ENCODE data around the gene MED13L.
A peak's percentile ranks its signal among the peaks of the same experiment; 100 is the strongest.

The MED13L gene

GRCh38 chr12:116277467-116278278, at the start of gene MED13L:
Gene MED13L (minus strand): TSS chr12:116277693. CDS start chr12:116277131, 562 bp downstream.
- ATAC-seq (replicated peaks), result peak; percentile 83 to 86
- Mint-ChIP-seq H3K27ac (peak within 1 kb of the TSS; percentile 96), H3K4me1 (peaks cover 27 to 57% of the 10 kb centered on the region in 2 donors), H3K27me3 (no peaks in the 10 kb centered on the region), H3K9me3 (no peaks in the 10 kb centered on the region), H3K4me3 (peak within 1 kb of the TSS; percentile 86 to 94), H3K36me3 (peaks cover 2 to 5% of the 10 kb centered on the region in 2 donors)
- DNase-seq, result peak; percentile 88

- no peaks in the 10 kb centered on the region for H3K27me3 Mint-ChIP-seq
- peaks cover 21 to 36% of the 10 kb centered on the region in 2 donors for H3K4me1 Mint-ChIP-seq
- H3K4me3 Mint-ChIP-seq, result peak overlapping the region in 1 of 2 donors; percentile 58
- DNase-seq (no peak), ATAC-seq (replicated peaks) (peak; percentile 62 to 73)
- H3K36me3 Mint-ChIP-seq, result no peaks in the 10 kb centered on the region
- peak overlapping the region; percentile 89 for H3K27ac Mint-ChIP-seq
- no peaks in the 10 kb centered on the region for H3K9me3 Mint-ChIP-seq
Observed at GRCh38 chr12:116325336-116325664, 47.8 kb upstream of the MED13L start.

- peak overlapping the region; percentile 89 for H3K27ac Mint-ChIP-seq
- peak in 1 of 2 donors; percentile 2 for ATAC-seq (replicated peaks)
Observed at GRCh38 chr12:116324654-116325335, 47.3 kb upstream of the MED13L start.

GRCh38 chr12:116323406-116324386, 46.2 kb upstream of the MED13L start:
- H3K27ac Mint-ChIP-seq, result peak overlapping the region; percentile 89
- H3K36me3 Mint-ChIP-seq, result no peaks in the 10 kb centered on the region
- H3K9me3 Mint-ChIP-seq, result no peaks in the 10 kb centered on the region
- ATAC-seq (replicated peaks) (peak; percentile 82 to 84), DNase-seq (peak; percentile 43)
- peaks cover 34 to 52% of the 10 kb centered on the region in 2 donors for H3K4me1 Mint-ChIP-seq
- H3K27me3 Mint-ChIP-seq, result no peaks in the 10 kb centered on the region
- H3K4me3 Mint-ChIP-seq, result peak overlapping the region; percentile 52 to 69

More at GRCh38 chr12:116324654-116325335, 47.3 kb upstream of the MED13L start:
- no peaks in the 10 kb centered on the region for H3K27me3 Mint-ChIP-seq
- peak overlapping the region; percentile 19 to 58 for H3K4me3 Mint-ChIP-seq
- DNase-seq, result no peak
- peaks cover 25 to 41% of the 10 kb centered on the region in 2 donors for H3K4me1 Mint-ChIP-seq
- H3K36me3 Mint-ChIP-seq, result no peaks in the 10 kb centered on the region
- H3K9me3 Mint-ChIP-seq, result no peaks in the 10 kb centered on the region

- Mint-ChIP-seq H3K4me3 (no peak overlapping the region), H3K36me3 (no peaks in the 10 kb centered on the region), H3K4me1 (peaks cover 34 to 53% of the 10 kb centered on the region in 2 donors), H3K9me3 (no peaks in the 10 kb centered on the region), H3K27me3 (no peaks in the 10 kb centered on the region), H3K27ac (no peak overlapping the region)
- ATAC-seq (replicated peaks), result no peak
- DNase-seq, result no peak
Observed at GRCh38 chr12:116321913-116322312, 44.4 kb upstream of the MED13L start.

DNA sequence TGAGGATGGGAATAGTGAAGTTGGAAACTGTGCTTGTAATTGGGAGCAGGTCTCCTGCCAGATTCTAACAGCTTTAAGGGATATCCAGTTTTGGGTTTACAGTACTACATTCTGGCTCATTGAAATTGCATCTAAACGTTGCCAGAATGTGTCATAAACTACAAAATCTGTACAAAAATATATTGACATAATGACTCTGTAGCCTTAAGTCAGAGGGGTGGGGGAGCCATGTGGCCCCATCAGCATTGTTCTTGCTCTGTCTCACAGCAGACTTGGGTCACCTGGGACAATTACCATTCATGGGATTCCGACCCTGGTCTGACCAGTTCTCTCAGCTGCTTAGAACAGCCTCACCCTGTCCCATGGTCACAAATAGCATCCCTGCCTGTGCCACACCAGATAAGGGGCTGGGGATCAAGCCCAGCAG, 43.3 kb upstream of the MED13L start:
- peaks cover 0 to 8% of the 10 kb centered on the region in 2 donors for H3K27me3 Mint-ChIP-seq
- no peak for DNase-seq
- peaks cover 34 to 53% of the 10 kb centered on the region in 2 donors for H3K4me1 Mint-ChIP-seq
- H3K4me3 Mint-ChIP-seq, result no peak overlapping the region
- no peak for ATAC-seq (replicated peaks)
- no peaks in the 10 kb centered on the region for H3K36me3 Mint-ChIP-seq
- no peak overlapping the region for H3K27ac Mint-ChIP-seq
- H3K9me3 Mint-ChIP-seq, result no peaks in the 10 kb centered on the region

GRCh38 chr12:116319898-116320621, 42.6 kb upstream of the MED13L start:
- H3K4me1 Mint-ChIP-seq, result peaks cover 31 to 52% of the 10 kb centered on the region in 2 donors
- no peaks in the 10 kb centered on the region for H3K36me3 Mint-ChIP-seq
- DNase-seq (peak; percentile 40), ATAC-seq (replicated peaks) (peak; percentile 69 to 70)
- H3K9me3 Mint-ChIP-seq, result peaks cover 0 to 2% of the 10 kb centered on the region in 2 donors
- H3K4me3 Mint-ChIP-seq, result peak overlapping the region; percentile 61 to 75
- peaks cover 0 to 8% of the 10 kb centered on the region in 2 donors for H3K27me3 Mint-ChIP-seq
- H3K27ac Mint-ChIP-seq, result peak overlapping the region; percentile 94

GRCh38 chr12:116319233-116319897, 41.9 kb upstream of the MED13L start:
- no peak for DNase-seq
- ATAC-seq (replicated peaks), result peak; percentile 1 to 2
- Mint-ChIP-seq H3K36me3 (no peaks in the 10 kb centered on the region), H3K27me3 (peaks cover 0 to 11% of the 10 kb centered on the region in 2 donors), H3K4me3 (peak overlapping the region; percentile 61 to 75), H3K9me3 (peaks cover 0 to 2% of the 10 kb centered on the region in 2 donors), H3K4me1 (peaks cover 29 to 50% of the 10 kb centered on the region in 2 donors), H3K27ac (peak overlapping the region; percentile 94)

- peaks cover 25 to 50% of the 10 kb centered on the region in 2 donors for H3K4me1 Mint-ChIP-seq
- DNase-seq, result no peak
- ATAC-seq (replicated peaks), result no peak
- peak overlapping the region; percentile 81 for H3K27ac Mint-ChIP-seq
- peaks cover 0 to 13% of the 10 kb centered on the region in 2 donors for H3K27me3 Mint-ChIP-seq
- H3K4me3 Mint-ChIP-seq, result peak overlapping the region in 1 of 2 donors; percentile 41
- H3K9me3 Mint-ChIP-seq, result peaks cover 0 to 2% of the 10 kb centered on the region in 2 donors
- no peaks in the 10 kb centered on the region for H3K36me3 Mint-ChIP-seq
Observed at GRCh38 chr12:116318576-116319232, 41.2 kb upstream of the MED13L start.

DNA sequence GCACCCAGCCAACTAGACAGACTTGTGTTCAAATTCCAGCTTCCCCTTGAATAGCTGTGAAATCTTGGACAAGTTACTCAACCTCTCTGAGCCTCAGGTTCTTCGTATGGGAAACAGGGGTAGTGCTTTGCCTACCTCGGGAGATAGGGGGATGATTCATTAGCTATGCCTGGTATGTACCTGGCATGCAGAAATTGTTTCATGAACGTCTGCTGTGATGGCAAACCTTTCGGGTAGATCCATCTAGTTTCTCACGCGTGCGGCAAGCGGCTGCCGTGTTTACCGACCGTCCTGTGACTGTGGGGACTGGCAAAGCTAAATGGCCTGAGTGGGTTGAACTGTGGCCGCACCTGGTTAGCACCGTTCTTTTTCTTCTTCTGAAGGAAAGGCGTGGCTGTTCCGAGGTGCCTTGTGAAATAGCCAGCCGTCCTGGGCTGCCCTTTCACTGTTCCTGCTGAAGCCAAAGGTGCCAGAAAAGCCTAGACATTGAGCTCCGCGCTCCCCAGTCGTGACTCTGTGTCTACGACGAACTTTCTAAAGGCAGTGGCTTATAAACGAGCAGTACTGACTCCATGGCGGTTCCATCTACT, 40.6 kb upstream of the MED13L start:
- no peak overlapping the region for H3K4me3 Mint-ChIP-seq
- ATAC-seq (replicated peaks) (no peak), DNase-seq (no peak)
- peaks cover 22 to 45% of the 10 kb centered on the region in 2 donors for H3K4me1 Mint-ChIP-seq
- no peaks in the 10 kb centered on the region for H3K36me3 Mint-ChIP-seq
- H3K9me3 Mint-ChIP-seq, result peaks cover 0 to 2% of the 10 kb centered on the region in 2 donors
- H3K27ac Mint-ChIP-seq, result peak overlapping the region; percentile 81
- peaks cover 0 to 13% of the 10 kb centered on the region in 2 donors for H3K27me3 Mint-ChIP-seq

GRCh38 chr12:116317139-116317538, 39.6 kb upstream of the MED13L start:
- Mint-ChIP-seq H3K9me3 (peaks cover 0 to 2% of the 10 kb centered on the region in 2 donors), H3K36me3 (no peaks in the 10 kb centered on the region), H3K27ac (no peak overlapping the region), H3K4me3 (no peak overlapping the region), H3K27me3 (peaks cover 0 to 13% of the 10 kb centered on the region in 2 donors), H3K4me1 (peaks cover 22 to 45% of the 10 kb centered on the region in 2 donors)
- ATAC-seq (replicated peaks), result no peak
- no peak for DNase-seq

DNA sequence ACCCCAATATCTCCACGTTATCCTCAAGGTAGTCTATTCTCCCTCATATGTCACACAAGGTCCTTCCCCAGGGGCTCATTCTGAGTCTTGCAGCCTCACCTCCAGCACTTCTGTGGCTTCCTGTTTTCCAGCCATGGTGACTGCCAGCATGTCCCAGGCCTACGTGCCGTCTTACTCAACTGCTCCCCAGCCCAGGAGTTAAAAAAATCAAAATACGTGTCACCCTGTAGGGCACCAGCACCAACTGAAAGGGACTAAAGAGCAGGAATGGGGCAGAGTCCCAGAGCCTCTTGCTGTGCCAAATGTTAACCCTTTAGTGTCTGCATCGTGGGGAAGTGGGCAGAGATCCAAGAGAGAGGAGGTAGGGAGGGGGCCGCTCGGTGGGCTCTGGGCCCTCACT, 37.0 kb upstream of the MED13L start:
- H3K4me1 Mint-ChIP-seq, result peaks cover 10 to 25% of the 10 kb centered on the region in 2 donors
- no peak overlapping the region for H3K27ac Mint-ChIP-seq
- peaks cover 0 to 4% of the 10 kb centered on the region in 2 donors for H3K36me3 Mint-ChIP-seq
- H3K4me3 Mint-ChIP-seq, result no peak overlapping the region
- DNase-seq (no peak), ATAC-seq (replicated peaks) (peak; percentile 46 to 79)
- peaks cover 5 to 7% of the 10 kb centered on the region in 2 donors for H3K9me3 Mint-ChIP-seq
- peaks cover 0 to 13% of the 10 kb centered on the region in 2 donors for H3K27me3 Mint-ChIP-seq

Measured in stimulated activated naive B cell treated with anti-CD40 and anti-IgM and Interleukin-4, amounts not matched to agents 10 μg/mL and 1 μg/mL and 100 μg/mL, for 72 hours (primary cell).